PC-3 (cell line): ENCODE results near the gene S100A5. TPM values are rescaled to one million over a fixed set of nuclear protein-coding genes. Genes with fewer than 3 reads are reported as not detected.
A peak's percentile ranks its signal among the peaks of the same experiment; 100 is the strongest.

ENCODE experiments used
- ATAC-seq: fragments of 200-7000 bp; cut with Tn5 transposase; 2 replicates; pipeline ENCODE4 v1.9.1; 2020; ENCODE audit warnings: mild to moderate bottlenecking, moderate library complexity
- BruUV-seq: library from RNA; stranded (reverse); fragments of 400-500 nt; replicated peaks from 2 replicates; lab custom pipeline; 2021; lab: Mats Ljungman, UMichigan
- CTCF ChIA-PET: fragments of 300-600 bp; sonication (Branson Sonifier 250); formaldehyde crosslinking; loops from one replicate; lab custom pipeline; 2022; ENCODE audit warnings: antibody characterized with exemption; lab: Charles Lee
- POLR2A ChIA-PET: fragments of 300-600 bp; sonication (Branson Sonifier 250); formaldehyde crosslinking; loops from one replicate; lab custom pipeline; 2022; ENCODE audit warnings: antibody characterized with exemption; ENCODE audit not compliant: unreplicated experiment; lab: Charles Lee
- DNase-seq: peaks from one replicate; pipeline ENCODE4 v3.0.0-alpha.2; 2015
- H2AFZ ChIP-seq: fragments of 300-600 bp; sonication (generic); 2 replicates; pipeline ENCODE4 v1.6.0; 2016; ENCODE audit warnings: antibody characterized with exemption, low read length
- H3F3A ChIP-seq: fragments of 300-600 bp; sonication (generic); one replicate; pipeline ENCODE4 v1.6.0; 2017; ENCODE audit warnings: antibody characterized with exemption, low read length, control low read depth, mild to moderate bottlenecking; ENCODE audit not compliant: unreplicated experiment
- H3K27ac ChIP-seq: fragments of 300-600 bp; sonication (generic); 2 replicates; pipeline ENCODE4 v1.5.1; 2016; ENCODE audit warnings: mild to moderate bottlenecking, low read length
- H3K27me3 ChIP-seq: fragments of 300-600 bp; sonication (generic); 2 replicates; pipeline ENCODE4 v1.6.1; 2016; ENCODE audit warnings: low read length, mixed read lengths
- H3K36me3 ChIP-seq: fragments of 300-600 bp; sonication (generic); 2 replicates; pipeline ENCODE4 v1.6.1; 2016; ENCODE audit warnings: low read depth, mixed run types, low read length, mixed read lengths
- H3K4me1 ChIP-seq: fragments of 300-600 bp; sonication (generic); 2 replicates; pipeline ENCODE4 v1.5.1; 2016; ENCODE audit warnings: low read length; ENCODE audit not compliant: insufficient read depth
- H3K4me2 ChIP-seq: fragments of 300-600 bp; sonication (generic); 2 replicates; pipeline ENCODE4 v1.6.0; 2016; ENCODE audit warnings: low read length
- H3K4me3 ChIP-seq: fragments of 300-600 bp; sonication (generic); 2 replicates; pipeline ENCODE4 v1.5.1; 2016; ENCODE audit warnings: mild to moderate bottlenecking, low read length, mixed read lengths
- H3K79me2 ChIP-seq: fragments of 300-600 bp; sonication (generic); 2 replicates; pipeline ENCODE4 v1.6.1; 2017; ENCODE audit warnings: low read length, mixed read lengths
- H3K9ac ChIP-seq: fragments of 300-600 bp; sonication (generic); 2 replicates; pipeline ENCODE4 v1.6.0; 2016; ENCODE audit warnings: mild to moderate bottlenecking, low read length
- H3K9me2 ChIP-seq: fragments of 300-600 bp; sonication (generic); replicated peaks from 2 replicates; pipeline ENCODE4 v1.6.1; 2016; ENCODE audit warnings: mixed run types, low read length, mixed read lengths
- H3K9me3 ChIP-seq: fragments of 300-600 bp; sonication (generic); 2 replicates; pipeline ENCODE4 v1.6.1; 2016; ENCODE audit warnings: low read length, mixed read lengths
- H4K20me1 ChIP-seq: fragments of 300-600 bp; sonication (generic); 2 replicates; pipeline ENCODE4 v1.6.1; 2016; ENCODE audit warnings: low read length, mixed read lengths
- EZH2 ChIP-seq: fragments of 300-600 bp; sonication (generic); IDR thresholded peaks from one replicate; pipeline ENCODE4 v1.6.1; 2017; ENCODE audit warnings: antibody characterized with exemption, mild to moderate bottlenecking, low read length; ENCODE audit not compliant: unreplicated experiment
- EZH2phosphoT487 ChIP-seq: fragments of 300-600 bp; sonication (generic); IDR thresholded peaks from 2 replicates; pipeline ENCODE4 v1.6.1; 2018; ENCODE audit warnings: mild to moderate bottlenecking, antibody characterized with exemption, low read length, borderline replicate concordance
- intact Hi-C: fragments of 100-400 bp; cut with micrococcal nuclease; formaldehyde crosslinking; loops from 2 replicates; pipeline ENCODE4 v1.9.0; 2023
- total RNA-seq: library from RNA; depleted of rRNA; stranded (reverse); fragments of >200 nt; gene quantifications from 2 replicates; pipeline ENCODE4 v1.2.3, GENCODE V29; 2014
- TF ChIP-seq, protein P1 (sequence below): fragments of 300-600 bp; sonication (generic); conservative IDR thresholded peaks from 2 replicates; pipeline ENCODE4 v1.5.1; 2017; ENCODE audit warnings: antibody characterized with exemption, low read depth, mild to moderate bottlenecking, low read length

The S100A5 gene
- total RNA-seq, 1 experiment from 2014 or later = 6.3 TPM

DNA sequence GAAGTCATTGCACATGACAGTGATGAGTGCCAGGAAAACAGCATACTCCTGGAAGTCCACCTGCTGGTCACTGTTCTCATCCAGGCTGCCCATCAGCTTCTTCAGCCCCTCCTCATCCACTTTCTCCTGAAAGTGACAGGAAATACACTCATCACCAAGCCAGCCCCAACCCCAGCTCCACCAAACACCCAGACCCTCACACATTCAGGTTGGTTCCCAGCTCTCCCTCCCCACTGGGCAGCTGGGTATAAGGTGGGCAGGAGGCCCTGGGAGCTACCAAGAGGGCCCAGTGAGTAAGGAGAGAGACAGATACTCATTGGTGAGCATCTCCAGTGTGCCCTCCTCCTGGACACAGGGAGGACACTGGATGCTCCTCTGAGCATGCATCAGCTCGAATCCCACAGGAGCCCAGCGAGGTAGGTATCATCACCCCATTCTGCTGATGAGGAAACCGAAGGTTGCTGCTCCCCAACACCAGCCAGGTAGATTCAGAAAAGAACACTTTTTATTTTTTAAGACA lies 20.8 kb upstream of the S100A5 start:
- no peak overlapping the region for H3K4me3 ChIP-seq
- ChIA-PET POLR2A (interaction anchor here (1.0 kb wide), 1 partner anchor 66 kb away, joined by 3 read pairs; the partner anchor contains the start of gene S100A13), CTCF (no interaction called here)
- DNase-seq (no peak), ATAC-seq (no peak)
- no peaks in the 10 kb centered on the region for H3K9me3 ChIP-seq
- no peak overlapping the region for H3K27ac ChIP-seq
- TF ChIP-seq EZH2 = no peak
- TF ChIP-seq, protein P1, sequence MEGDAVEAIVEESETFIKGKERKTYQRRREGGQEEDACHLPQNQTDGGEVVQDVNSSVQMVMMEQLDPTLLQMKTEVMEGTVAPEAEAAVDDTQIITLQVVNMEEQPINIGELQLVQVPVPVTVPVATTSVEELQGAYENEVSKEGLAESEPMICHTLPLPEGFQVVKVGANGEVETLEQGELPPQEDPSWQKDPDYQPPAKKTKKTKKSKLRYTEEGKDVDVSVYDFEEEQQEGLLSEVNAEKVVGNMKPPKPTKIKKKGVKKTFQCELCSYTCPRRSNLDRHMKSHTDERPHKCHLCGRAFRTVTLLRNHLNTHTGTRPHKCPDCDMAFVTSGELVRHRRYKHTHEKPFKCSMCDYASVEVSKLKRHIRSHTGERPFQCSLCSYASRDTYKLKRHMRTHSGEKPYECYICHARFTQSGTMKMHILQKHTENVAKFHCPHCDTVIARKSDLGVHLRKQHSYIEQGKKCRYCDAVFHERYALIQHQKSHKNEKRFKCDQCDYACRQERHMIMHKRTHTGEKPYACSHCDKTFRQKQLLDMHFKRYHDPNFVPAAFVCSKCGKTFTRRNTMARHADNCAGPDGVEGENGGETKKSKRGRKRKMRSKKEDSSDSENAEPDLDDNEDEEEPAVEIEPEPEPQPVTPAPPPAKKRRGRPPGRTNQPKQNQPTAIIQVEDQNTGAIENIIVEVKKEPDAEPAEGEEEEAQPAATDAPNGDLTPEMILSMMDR = 0 out of 2 replicates have a peak, but pooled peaks have one; percentile 17
- TF ChIP-seq EZH2phosphoT487 = no peak
- H3K4me2 ChIP-seq = no peak overlapping the region
- no peaks in the 10 kb centered on the region for H3K9me2 ChIP-seq
- H3K36me3 ChIP-seq = no peaks in the 10 kb centered on the region
- intact Hi-C loops = no loop called here
- H2AFZ ChIP-seq = no peak overlapping the region
- peaks cover 3% of the 10 kb centered on the region for H3F3A ChIP-seq
- no peak overlapping the region for H3K9ac ChIP-seq
- peaks cover 33% of the 10 kb centered on the region for H3K4me1 ChIP-seq
- peaks cover 34% of the 10 kb centered on the region for H3K79me2 ChIP-seq
- no TSS peak for BruUV-seq
- no peaks in the 10 kb centered on the region for H4K20me1 ChIP-seq
- H3K27me3 ChIP-seq = no peaks in the 10 kb centered on the region

- no peaks in the 10 kb centered on the region for H3K9me2 ChIP-seq
- peaks cover 2% of the 10 kb centered on the region for H3F3A ChIP-seq
- no peak for DNase-seq
- ATAC-seq = no peak
- TF ChIP-seq, protein P1 = no peak
- TF ChIP-seq EZH2phosphoT487 (no peak), EZH2 (no peak)
- H3K36me3 ChIP-seq = no peaks in the 10 kb centered on the region
- intact Hi-C loops = no loop called here
- no peaks in the 10 kb centered on the region for H3K27me3 ChIP-seq
- no peak overlapping the region for H2AFZ ChIP-seq
- H3K4me3 ChIP-seq = no peak overlapping the region
- H3K4me1 ChIP-seq = peaks cover 31% of the 10 kb centered on the region
- no TSS peak for BruUV-seq
- ChIA-PET CTCF (interaction anchor here (0.6 kb wide), 2 partner anchors 53 to 207 kb away, joined by 3 to 5 read pairs; no protein-coding TSS in a partner anchor), POLR2A (interaction anchor here (0.7 kb wide), 1 partner anchor 46 kb away, joined by 3 read pairs; no protein-coding TSS in a partner anchor)
- H4K20me1 ChIP-seq = no peaks in the 10 kb centered on the region
- H3K4me2 ChIP-seq = no peak overlapping the region
- no peak overlapping the region for H3K9ac ChIP-seq
- no peak overlapping the region for H3K27ac ChIP-seq
- peaks cover 34% of the 10 kb centered on the region for H3K79me2 ChIP-seq
- no peaks in the 10 kb centered on the region for H3K9me3 ChIP-seq
Measured at GRCh38 chr1:153560771-153561465, 20.2 kb upstream of the S100A5 start.
